Upper lobe of left lung (tissue), 4 donors: ENCODE measurements around the gene ZBTB12.
"Not testable (repeated sequence)": the region's sequence is repeated elsewhere in the genome, so short reads cannot be mapped to it uniquely, and the experiment has no call there.

Source experiments
- CTCF ChIP-seq, 6 experiments: fragments of 450-650 bp in 4 of 6; fragments of 200-600 bp in 2 of 6; sonication (generic) in 2 of 6; IDR thresholded peaks; one replicate each; pipeline ENCODE4 v1.5.1; 2016 to 2019; ENCODE audit warnings: antibody characterized with exemption in 6 of 6
- POLR2A ChIP-seq, 4 donors: fragments of 450-650 bp; IDR thresholded peaks; one replicate each; pipeline ENCODE4 v1.5.1; 2016 to 2017; ENCODE audit warnings: antibody characterized with exemption in 4 of 4, mild to moderate bottlenecking in 2 of 4
- POLR2AphosphoS5 ChIP-seq, 2 donors: sonication (generic); formaldehyde crosslinking; IDR thresholded peaks; one replicate each; pipeline ENCODE4 v1.5.1; 2017; ENCODE audit warnings: antibody characterized with exemption in 2 of 2

GRCh38 chr6:31932137-31932536 is 30.3 kb upstream of the ZBTB12 start:
- TF ChIP-seq CTCF, POLR2A, POLR2AphosphoS5 (IDR thresholded peaks at IDR 0.05): not testable (repeated sequence)
